ENCODE measurements around the gene HOXC10. TPM values are rescaled to one million over a fixed set of nuclear protein-coding genes. Genes with fewer than 3 reads are reported as not detected.

The HOXC10 gene
- not detected for total RNA-seq
- long read RNA-seq: 0 reads

GRCh38 chr12:53984901-53985691 is at the start of gene HOXC10:
Gene HOXC10, plus strand, starts transcription at chr12:53985146. Its CDS starts 114 bp downstream, at chr12:53985260.
- intact Hi-C loops (cut with micrococcal nuclease): no loop called here
- ATAC-seq: peak; percentile 39
- peak; percentile 77 for DNase-seq

DNA sequence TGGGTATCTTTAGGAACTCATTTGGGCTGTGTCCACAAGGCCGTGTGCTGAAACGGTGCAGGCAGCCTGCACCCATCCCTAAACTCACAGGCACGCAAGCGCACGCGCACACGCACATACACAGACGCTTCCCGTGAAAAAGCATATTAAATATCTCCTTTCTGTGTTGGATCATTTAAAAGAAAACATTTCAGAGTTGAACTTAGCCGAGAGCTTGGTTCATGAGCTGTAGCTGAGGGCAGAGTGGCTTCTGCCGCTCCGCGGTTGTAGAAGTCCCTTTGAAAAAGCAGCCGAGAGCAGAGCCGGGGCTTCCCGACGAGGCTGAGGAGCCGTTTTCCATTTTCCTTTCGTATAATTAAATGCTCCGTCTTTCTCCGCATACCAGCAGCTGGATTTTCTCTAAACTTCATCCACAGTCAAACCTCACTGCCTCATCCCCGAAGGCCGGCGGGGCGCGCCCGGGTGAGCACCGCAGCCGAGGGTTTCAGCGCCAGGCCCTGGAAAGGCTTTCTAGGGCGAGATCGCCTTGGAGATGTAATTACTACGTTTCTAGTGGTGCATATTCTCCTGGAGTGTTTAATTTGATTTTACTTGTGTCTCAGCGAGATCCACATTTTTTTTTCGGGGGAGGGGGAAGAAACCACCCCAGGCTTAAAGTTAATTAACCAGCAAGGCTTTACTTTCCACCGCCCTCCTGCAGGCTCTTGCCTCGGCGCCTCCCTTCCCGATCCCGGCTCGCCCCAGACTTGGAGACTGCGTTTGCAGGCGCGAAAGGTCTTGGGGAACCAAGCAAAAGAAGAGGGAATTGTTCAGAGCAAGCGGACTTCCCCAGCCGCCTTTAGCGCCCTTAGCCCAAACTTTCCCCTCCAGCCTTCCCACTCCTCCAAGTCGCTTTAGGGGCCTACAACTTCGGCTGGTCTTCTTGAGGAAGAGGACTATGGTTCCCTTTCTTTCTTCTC is 49.3 kb upstream of the HOXC10 start:
- DNase-seq (no peak), ATAC-seq (no peak)
- intact Hi-C loops (cut with micrococcal nuclease): no loop called here

DNA sequence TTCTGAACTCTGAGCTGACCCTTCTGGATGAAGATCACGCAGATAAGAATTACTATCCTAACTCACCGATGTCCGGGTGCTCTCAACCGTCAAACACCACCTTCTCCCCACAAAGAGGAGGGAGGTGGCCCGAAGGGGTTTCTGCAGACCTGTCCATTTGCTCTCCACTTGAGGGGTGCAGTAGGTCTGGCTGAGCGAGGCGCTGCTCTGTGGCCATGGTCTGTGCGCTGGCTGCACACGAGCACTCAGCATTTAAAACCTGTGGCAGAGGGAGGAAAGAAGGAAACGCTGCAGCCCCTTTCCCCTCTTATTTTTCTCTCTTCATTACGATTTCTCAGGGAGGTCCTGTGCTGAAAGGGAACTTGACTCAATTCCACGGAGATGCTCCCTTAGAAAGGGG is 47.8 kb upstream of the HOXC10 start:
- intact Hi-C loops (cut with micrococcal nuclease): no loop called here
- DNase-seq (no peak), ATAC-seq (no peak)

GRCh38 chr12:53937596-53938325 is 47.2 kb upstream of the HOXC10 start:
- ATAC-seq (no peak), DNase-seq (no peak)
- intact Hi-C loops (cut with micrococcal nuclease): no loop called here

DNA sequence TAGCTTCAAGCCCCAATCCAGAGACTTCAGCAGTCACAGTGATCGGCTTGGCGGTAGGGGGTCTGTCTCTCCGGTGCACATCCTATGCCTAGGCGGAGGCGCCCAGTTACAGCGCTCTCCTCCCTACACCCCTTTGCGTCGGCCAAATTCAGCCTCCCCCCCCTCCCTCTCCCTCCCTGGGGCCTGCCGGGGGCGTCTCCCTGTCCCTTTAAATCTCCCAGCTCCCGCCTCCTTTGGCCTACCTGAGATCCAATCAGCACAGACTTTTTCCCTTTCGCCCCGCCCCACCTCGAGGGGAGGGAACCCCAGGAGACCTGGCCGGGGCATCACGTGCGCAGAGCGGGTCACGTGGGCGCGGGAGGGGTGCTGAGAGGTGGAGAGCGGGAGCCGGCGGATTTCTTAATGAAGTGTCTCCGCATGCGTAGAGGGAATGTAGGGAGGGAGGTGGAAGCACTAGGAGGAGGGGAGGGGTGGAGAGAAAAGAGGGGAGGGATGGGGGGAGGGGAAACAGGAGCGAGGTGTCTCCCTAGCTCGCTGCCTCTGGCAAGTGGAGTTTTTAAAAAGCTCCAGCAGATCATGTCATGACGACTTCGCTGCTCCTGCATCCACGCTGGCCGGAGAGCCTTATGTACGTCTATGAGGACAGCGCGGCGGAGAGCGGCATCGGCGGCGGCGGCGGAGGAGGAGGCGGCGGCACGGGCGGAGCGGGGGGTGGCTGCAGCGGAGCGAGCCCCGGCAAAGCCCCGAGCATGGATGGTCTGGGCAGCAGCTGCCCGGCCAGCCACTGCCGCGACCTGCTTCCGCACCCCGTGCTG is 46.4 kb upstream of the HOXC10 start, which contains the start of gene HOXC13:
Gene HOXC13, plus strand, starts transcription at position 506 of the 815 bp plus-strand sequence. Its CDS starts 76 bp downstream, at position 582.
- ATAC-seq: peak; percentile 12
- intact Hi-C loops (cut with micrococcal nuclease): no loop called here
- no peak for DNase-seq

- intact Hi-C loops (cut with micrococcal nuclease): no loop called here
- ATAC-seq (no peak), DNase-seq (no peak)
These were observed 45.5 kb upstream of the HOXC10 start for GRCh38 chr12:53939141-53940108.

- ATAC-seq (no peak), DNase-seq (no peak)
- intact Hi-C loops (cut with micrococcal nuclease): no loop called here
These were observed 44.4 kb upstream of the HOXC10 start for GRCh38 chr12:53940443-53941014.

DNA sequence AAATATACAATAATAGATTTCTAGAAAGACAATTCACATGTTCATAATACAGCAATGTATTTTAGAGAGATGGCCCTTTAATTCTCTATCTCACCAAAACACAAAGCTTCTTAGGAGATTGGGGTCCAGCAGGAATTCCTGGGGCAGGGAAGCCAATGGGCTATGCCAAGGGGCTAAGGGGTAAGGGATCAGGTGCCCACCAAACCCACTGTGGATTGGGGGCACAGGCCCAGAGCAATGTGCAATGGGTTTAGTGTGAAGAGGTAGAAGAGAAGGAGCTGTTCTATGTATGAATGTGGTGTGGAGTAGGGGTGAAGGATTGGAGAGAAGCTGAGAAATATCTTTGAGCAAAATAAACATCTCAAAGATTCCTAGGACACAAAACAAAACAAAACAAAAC is 43.8 kb upstream of the HOXC10 start:
- no peak for DNase-seq
- ATAC-seq: no peak
- intact Hi-C loops (cut with micrococcal nuclease): no loop called here

- DNase-seq: no peak
- no peak for ATAC-seq
- intact Hi-C loops (cut with micrococcal nuclease): no loop called here
These were observed 43.2 kb upstream of the HOXC10 start for GRCh38 chr12:53941750-53942149.

- DNase-seq (no peak), ATAC-seq (no peak)
- intact Hi-C loops (cut with micrococcal nuclease): no loop called here
These were observed 42.4 kb upstream of the HOXC10 start for GRCh38 chr12:53942467-53942997.

DNA sequence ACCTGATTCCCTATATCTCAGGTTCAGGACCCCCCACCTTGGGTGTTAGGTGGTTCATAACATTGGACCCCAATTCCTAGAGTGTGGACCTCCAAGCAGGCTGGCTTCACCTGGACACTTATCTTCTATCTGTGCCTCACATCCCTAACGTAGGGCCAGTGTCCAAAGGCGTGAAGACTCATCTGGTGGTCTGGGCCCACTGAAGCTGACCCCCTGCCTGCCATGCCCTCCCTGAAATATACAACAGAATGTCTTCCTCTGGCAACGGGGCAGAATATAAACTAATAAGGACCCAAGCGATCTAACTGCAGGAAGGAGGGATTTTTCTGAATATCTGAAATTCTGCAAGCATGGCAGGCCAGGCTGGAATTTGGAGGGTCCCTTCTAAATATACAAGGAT is 40.7 kb upstream of the HOXC10 start:
- intact Hi-C loops (cut with micrococcal nuclease): no loop called here
- no peak for ATAC-seq

DNA sequence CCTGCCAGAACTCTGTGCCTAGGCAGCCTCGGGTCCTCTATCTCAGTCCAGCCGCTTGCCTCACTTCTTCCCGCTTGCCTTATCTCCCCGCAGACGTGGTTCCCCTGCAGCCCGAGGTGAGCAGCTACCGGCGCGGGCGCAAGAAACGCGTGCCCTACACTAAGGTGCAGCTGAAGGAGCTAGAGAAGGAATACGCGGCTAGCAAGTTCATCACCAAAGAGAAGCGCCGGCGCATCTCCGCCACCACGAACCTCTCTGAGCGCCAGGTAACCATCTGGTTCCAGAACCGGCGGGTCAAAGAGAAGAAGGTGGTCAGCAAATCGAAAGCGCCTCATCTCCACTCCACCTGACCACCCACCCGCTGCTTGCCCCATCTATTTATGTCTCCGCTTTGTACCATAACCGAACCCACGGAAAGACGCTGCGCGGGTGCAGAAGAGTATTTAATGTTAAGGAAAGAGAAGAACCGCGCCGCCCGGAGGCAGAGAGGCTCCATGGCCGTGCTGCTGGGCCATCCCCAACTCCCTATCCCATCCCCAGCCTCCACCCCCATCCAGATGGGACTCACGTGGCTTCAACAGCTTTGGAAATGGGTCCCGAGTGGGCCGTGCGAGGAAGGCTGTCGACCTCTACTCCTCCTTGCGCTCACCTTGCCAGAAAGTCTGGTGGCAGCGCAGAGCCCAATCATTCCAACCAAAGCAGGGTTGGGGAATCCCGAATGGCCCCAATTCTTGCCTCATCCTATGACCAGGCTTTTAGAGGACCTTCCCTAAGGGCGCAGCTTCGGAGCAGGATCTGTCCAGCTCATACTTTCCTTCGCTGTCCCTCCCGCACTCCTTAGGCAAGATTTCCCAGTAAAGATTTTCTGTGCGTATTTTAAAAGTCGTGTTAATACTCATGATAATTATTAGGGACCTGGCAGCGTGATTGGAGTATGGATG is 39.8 kb upstream of the HOXC10 start:
- ATAC-seq: no peak
- no peak for DNase-seq
- intact Hi-C loops (cut with micrococcal nuclease): no loop called here

More for the DNA sequence above, 40.7 kb upstream of the HOXC10 start:
- no peak for DNase-seq

- intact Hi-C loops (cut with micrococcal nuclease): no loop called here
- DNase-seq: no peak
- ATAC-seq: no peak
These were observed 37.2 kb upstream of the HOXC10 start for GRCh38 chr12:53947743-53948142.

GRCh38 chr12:53948650-53949593 is 36.0 kb upstream of the HOXC10 start:
- intact Hi-C loops (cut with micrococcal nuclease): no loop called here
- no peak for DNase-seq

More at GRCh38 chr12:53948650-53949593, 36.0 kb upstream of the HOXC10 start:
- ATAC-seq: no peak

All from left ventricle myocardium superior (tissue), 1 donor.